HepG2 (cell line): ENCODE results near the gene CPN1. TPM values are rescaled to one million over a fixed set of nuclear protein-coding genes. Genes with fewer than 3 reads are reported as not detected.

Experiments used
- ATAC-seq: fragments of 200-7000 bp; cut with Tn5 transposase; 3 replicates; pipeline ENCODE4 v1.9.1; 2020; ENCODE audit warnings: mild to moderate bottlenecking, moderate library complexity
- BruUV-seq: library from RNA; stranded (reverse); fragments of 400-500 nt; replicated peaks from 2 replicates; lab custom pipeline; 2021; lab: Mats Ljungman, UMichigan
- CTCF ChIA-PET: fragments of 300-600 bp; formaldehyde crosslinking; extraction: SDS; loops from one replicate; lab custom pipeline; 2021; ENCODE audit warnings: low total read pairs, inconsistent platforms, low intra/inter-chr PET ratio; lab: Yijun Ruan, JAX
- POLR2A ChIA-PET: fragments of 350-600 bp; sonication (Branson Sonifier 250); formaldehyde crosslinking; loops from one replicate; lab custom pipeline; 2020; ENCODE audit warnings: antibody characterized with exemption, inconsistent platforms; lab: Yijun Ruan, JAX
- DNase-seq: peaks from one replicate; pipeline ENCODE4 v3.0.0-alpha.2; 2015; ENCODE audit warnings: low spot score
- FAIRE-seq: peaks from 3 replicates; lab custom pipeline; 2011; peaks lifted over from hg19 to GRCh38; lab: Jason Lieb, UNC
- H2AFZ ChIP-seq: one replicate; pipeline ENCODE4 v1.6.1; 2011; ENCODE audit warnings: low read length, inconsistent platforms
- H3K27ac ChIP-seq: fragments of 300-600 bp; 3 replicates; pipeline ENCODE4 v1.8.0; 2011; ENCODE audit warnings: mixed run types, mild to moderate bottlenecking, mixed read lengths, low read length, inconsistent platforms; ENCODE audit not compliant: insufficient read depth; ENCODE audit errors: extremely low read length
- H3K27me3 ChIP-seq, 2 experiments: fragments of 200-600 bp in 1 of 2; 2 replicates in 1 of 2; 3 replicates in 1 of 2; pipeline versions ENCODE4 v1.6.0 to v1.8.0; 2011; ENCODE audit warnings: low read length in 2 of 2, mild to moderate bottlenecking in 2 of 2, moderate library complexity in 2 of 2, inconsistent platforms in 1 of 2; ENCODE audit not compliant: insufficient read depth in 2 of 2, control insufficient read depth in 1 of 2
- H3K36me3 ChIP-seq, 2 experiments: fragments of 200-600 bp in 1 of 2; replicated peaks in 1 of 2; 2 replicates in 1 of 2; 3 replicates in 1 of 2; pipeline versions ENCODE4 v1.5.1 to v1.8.0; 2011; ENCODE audit warnings: low read length in 2 of 2, inconsistent platforms in 1 of 2; ENCODE audit not compliant: insufficient read depth in 2 of 2, control insufficient read depth in 1 of 2
- H3K4me1 ChIP-seq: 2 replicates; pipeline ENCODE4 v1.5.1; 2012; ENCODE audit warnings: low read length, inconsistent platforms; ENCODE audit not compliant: insufficient read depth
- H3K4me2 ChIP-seq: 2 replicates; pipeline ENCODE4 v1.6.0; 2011; ENCODE audit warnings: low read depth, low read length, inconsistent platforms
- H3K4me3 ChIP-seq, 3 experiments: fragments of 200-600 bp in 1 of 3; sonication (generic), shearing (Covaris generic) in 1 of 3; replicated peaks in 1 of 3; 2 replicates each; pipeline ENCODE4 v1.5.1; 2011 to 2016; ENCODE audit warnings: low read length in 3 of 3, inconsistent platforms in 2 of 3, low read depth in 2 of 3, mild to moderate bottlenecking in 2 of 3, control low read depth in 1 of 3, mixed read lengths in 1 of 3; ENCODE audit not compliant: insufficient read depth in 1 of 3
- H3K79me2 ChIP-seq: one replicate; pipeline ENCODE4 v1.6.1; 2011; ENCODE audit warnings: low read length, inconsistent platforms; ENCODE audit not compliant: insufficient read depth
- H3K9ac ChIP-seq: 2 replicates; pipeline ENCODE4 v1.6.0; 2011; ENCODE audit warnings: mild to moderate bottlenecking, low read depth, low read length, inconsistent platforms; ENCODE audit not compliant: insufficient read depth
- H3K9me3 ChIP-seq: 2 replicates; pipeline ENCODE4 v1.5.1; 2012; ENCODE audit warnings: mild to moderate bottlenecking, low read length
- H4K20me1 ChIP-seq: 2 replicates; pipeline ENCODE4 v1.6.0; 2011; ENCODE audit warnings: inconsistent platforms, mild to moderate bottlenecking, low read length, moderate library complexity; ENCODE audit not compliant: insufficient read depth
- CHD2 ChIP-seq: IDR thresholded peaks from 2 replicates; pipeline ENCODE4 v1.6.1; 2011; ENCODE audit warnings: low read depth, low read length, improper control_type of control experiment
- DRAP1 ChIP-seq: IDR thresholded peaks from 2 replicates; pipeline ENCODE4 v1.6.1; 2016; ENCODE audit warnings: missing genetic modification reagents, missing compliant biosample characterization
- ELF3 ChIP-seq: IDR thresholded peaks from 2 replicates; pipeline ENCODE4 v1.6.1; 2016; ENCODE audit warnings: missing genetic modification reagents, missing compliant biosample characterization
- LBX2 ChIP-seq: sonication (generic); formaldehyde crosslinking; IDR thresholded peaks from 2 replicates; pipeline ENCODE4 v1.5.0; 2020; ENCODE audit warnings: missing genetic modification reagents, mild to moderate bottlenecking, borderline replicate concordance
- MAFG ChIP-seq: sonication (generic); formaldehyde crosslinking; IDR thresholded peaks from 2 replicates; pipeline ENCODE4 v1.5.1; 2020; ENCODE audit warnings: mild to moderate bottlenecking, missing genetic modification reagents
- MED13 ChIP-seq: sonication (generic); formaldehyde crosslinking; IDR thresholded peaks from 2 replicates; pipeline ENCODE4 v1.5.0; 2020; ENCODE audit warnings: missing genetic modification reagents
- NFIC ChIP-seq: IDR thresholded peaks from 2 replicates; pipeline ENCODE4 v1.6.1; 2012; ENCODE audit warnings: mild to moderate bottlenecking, low read length, inconsistent platforms
- POLR2A ChIP-seq, 2 experiments: IDR thresholded peaks; 2 replicates each; pipeline ENCODE4 v1.6.1; 2011; ENCODE audit warnings: low read depth in 2 of 2, low read length in 2 of 2, mild to moderate bottlenecking in 1 of 2, moderate library complexity in 1 of 2; ENCODE audit not compliant: insufficient read depth in 1 of 2
- ZNF607 ChIP-seq: sonication (generic); formaldehyde crosslinking; IDR thresholded peaks from 2 replicates; pipeline ENCODE4 v1.5.1; 2020; ENCODE audit warnings: missing genetic modification reagents, mild to moderate bottlenecking, borderline replicate concordance
- WGBS: methylation state at CpG from one replicate; pipeline ENCODE4 v1.1.6; 2017; ENCODE audit warnings: low lambda C conversion rate; 5-methylcytosine and 5-hydroxymethylcytosine counted together
- in situ Hi-C: cut with HindIII; loops from 2 replicates; pipeline ENCODE4 v1.10.0; 2017; ENCODE audit warnings: low pct_unique_long_range_greater_than_20kb; ENCODE audit not compliant: extremely low pct_ligation_motif_present
- intact Hi-C: fragments of 100-400 bp; cut with micrococcal nuclease; formaldehyde crosslinking; loops from one replicate; pipeline ENCODE4 v1.10.0; 2022; ENCODE audit not compliant: unreplicated experiment
- polyA plus RNA-seq, 8 experiments: library from polyadenylated mRNA; depleted of rRNA in 3 of 8; stranded (reverse) in 7 of 8; unstranded in 1 of 8; fragments of >200 nt; fragmentation: Illumina TruSeq in 4 of 8; extraction: Trizol in 4 of 8; gene quantifications; 2 replicates each; pipeline versions ENCODE4 v1.2.1 to v1.2.3, GENCODE V29; 2011 to 2016; ENCODE audit warnings: low read depth in 4 of 8, missing spikeins in 1 of 8, mixed read lengths in 1 of 8; ENCODE audit not compliant: insufficient read depth in 1 of 8
- total RNA-seq, 5 experiments: library from RNA; depleted of rRNA; stranded (reverse); fragments of >200 nt; fragmentation: Illumina TruSeq; extraction: Trizol; gene quantifications; 2 replicates each; pipeline ENCODE4 v1.2.3, GENCODE V29; 2016; ENCODE audit warnings: low read depth in 1 of 5

The CPN1 gene
- total and polyA plus RNA-seq, 2 of the 13 experiments (the other 11 are each of a cell fraction or from before 2014, with no cell fraction given) = 17.3 to 35.1 TPM

GRCh38 chr10:100109670-100110069, 28.0 kb upstream of the CPN1 start:
- no peak for DNase-seq
- WGBS = 64% methylated on average over 3 of the region's 3 CpGs
- Histone ChIP-seq H3K4me1 (peaks cover 9% of the 10 kb centered on the region), H2AFZ (no peak overlapping the region), H3K27me3 (no peaks in the 10 kb centered on the region), H3K36me3 (no peaks in the 10 kb centered on the region), H3K79me2 (no peaks in the 10 kb centered on the region), H3K4me2 (no peak overlapping the region)
- no TSS peak for BruUV-seq
- CTCF ChIA-PET = no interaction called here
- TF ChIP-seq LBX2 (CRISPR knock-in tag) (no peak), MED13 (CRISPR knock-in tag) (no peak), MAFG (no peak), ELF3 (CRISPR knock-in tag) (0 out of 2 replicates have a peak, but pooled peaks have one; percentile 46), NFIC (no peak), CHD2 (peak; percentile 83), POLR2A (IDR thresholded peaks at IDR 0.05; ENCODE audit: insufficient read depth in 1 of 2, low read depth in 2 of 2, low read length in 2 of 2) (0 out of 4 replicates have a peak, but pooled peaks of 1 of the 2 experiments have one; percentile 19), ZNF607 (no peak), DRAP1 (CRISPR knock-in tag) (peak; percentile 32; the same call in 1 of the 2 replicates)
- TF ChIP-seq, all 625 proteins: peak for 4
- Histone ChIP-seq H3K4me3 (no peak overlapping the region), H3K27ac (no peak overlapping the region), H3K9me3 (no peaks in the 10 kb centered on the region), H4K20me1 (no peaks in the 10 kb centered on the region), H3K9ac (no peak overlapping the region)
- ATAC-seq (no peak; the same call in 2 of the 3 replicates), FAIRE-seq (no peak)
- intact Hi-C loops = no loop called here
- in situ Hi-C loops = loop anchor here (10.0 kb wide), 1 partner anchor 255 kb away; no protein-coding TSS in a partner anchor
- POLR2A ChIA-PET = no interaction called here
